ENCODE data around the gene MRGPRF. TPM values are rescaled to one million over a fixed set of nuclear protein-coding genes. Genes with fewer than 3 reads are reported as not detected.

MRGPRF gene
- total RNA-seq, 1 donor from 2014 or later: 0.53 TPM

GRCh38 chr11:68998390-68998911, 14.6 kb downstream of the MRGPRF start:
- no peaks in the 10 kb centered on the region for H3K36me3 ChIP-seq (ENCODE audit: control insufficient read depth, insufficient read depth, low read length)
- FAIRE-seq: no peak
- H3K27me3 ChIP-seq (ENCODE audit: control insufficient read depth, insufficient read depth, low read length): peaks cover 6% of the 10 kb centered on the region
- no peak for TF ChIP-seq CTCF (IDR thresholded peaks at IDR 0.05; ENCODE audit: insufficient read depth, low read length, severe bottlenecking)
- H3K4me3 ChIP-seq (ENCODE audit: low read depth, low read length): no peak overlapping the region
- no peak for DNase-seq (ENCODE audit: low read depth)

- Histone ChIP-seq H3K36me3 (ENCODE audit: control insufficient read depth, insufficient read depth, low read length) (no peaks in the 10 kb centered on the region), H3K4me3 (ENCODE audit: low read depth, low read length) (no peak overlapping the region), H3K27me3 (ENCODE audit: control insufficient read depth, insufficient read depth, low read length) (peaks cover 6% of the 10 kb centered on the region)
- FAIRE-seq (no peak), DNase-seq (ENCODE audit: low read depth) (no peak)
- no peak for TF ChIP-seq CTCF (IDR thresholded peaks at IDR 0.05; ENCODE audit: insufficient read depth, low read length, severe bottlenecking)
Measured at GRCh38 chr11:68997995-68998348, 15.1 kb downstream of the MRGPRF start.

- no peak for TF ChIP-seq CTCF (IDR thresholded peaks at IDR 0.05; ENCODE audit: insufficient read depth, low read length, severe bottlenecking)
- no peaks in the 10 kb centered on the region for H3K36me3 ChIP-seq (ENCODE audit: control insufficient read depth, insufficient read depth, low read length)
- FAIRE-seq (no peak), DNase-seq (ENCODE audit: low read depth) (no peak)
- H3K27me3 ChIP-seq (ENCODE audit: control insufficient read depth, insufficient read depth, low read length): peaks cover 7% of the 10 kb centered on the region
- H3K4me3 ChIP-seq (ENCODE audit: low read depth, low read length): no peak overlapping the region
Measured at GRCh38 chr11:68997124-68997994, 15.7 kb downstream of the MRGPRF start.

GRCh38 chr11:68996376-68997123, 16.5 kb downstream of the MRGPRF start:
- Histone ChIP-seq H3K36me3 (ENCODE audit: control insufficient read depth, insufficient read depth, low read length) (no peaks in the 10 kb centered on the region), H3K4me3 (ENCODE audit: low read depth, low read length) (no peak overlapping the region), H3K27me3 (ENCODE audit: control insufficient read depth, insufficient read depth, low read length) (peaks cover 8% of the 10 kb centered on the region)
- DNase-seq (ENCODE audit: low read depth) (no peak), FAIRE-seq (no peak)
- TF ChIP-seq CTCF (IDR thresholded peaks at IDR 0.05; ENCODE audit: insufficient read depth, low read length, severe bottlenecking): no peak

GRCh38 chr11:68994894-68995285, 18.2 kb downstream of the MRGPRF start:
- FAIRE-seq (no peak), DNase-seq (ENCODE audit: low read depth) (no peak)

More at GRCh38 chr11:68994894-68995285, 18.2 kb downstream of the MRGPRF start:
- no peaks in the 10 kb centered on the region for H3K36me3 ChIP-seq (ENCODE audit: control insufficient read depth, insufficient read depth, low read length)
- no peak for TF ChIP-seq CTCF (IDR thresholded peaks at IDR 0.05; ENCODE audit: insufficient read depth, low read length, severe bottlenecking)
- no peak overlapping the region for H3K4me3 ChIP-seq (ENCODE audit: low read depth, low read length)
- peaks cover 8% of the 10 kb centered on the region for H3K27me3 ChIP-seq (ENCODE audit: control insufficient read depth, insufficient read depth, low read length)

Data from bronchial epithelial cell (primary cell).